Fibroblast of lung (primary cell): ENCODE data around the gene MBNL2.

Experiments
- CTCF ChIP-seq, 2 donors: IDR thresholded peaks in 1 of 2; conservative IDR thresholded peaks in 1 of 2; 1 replicate in 1 of 2; 2 replicates in 1 of 2; pipeline ENCODE4 v1.5.1; 2011 to 2012; ENCODE audit warnings: low read length in 2 of 2, control low read depth in 1 of 2, inconsistent platforms in 1 of 2, low read depth in 1 of 2, mild to moderate bottlenecking in 1 of 2
- EZH2 ChIP-seq: IDR thresholded peaks from 2 replicates; pipeline ENCODE4 v1.5.1; 2012; ENCODE audit warnings: low read length, control low read depth, mild to moderate bottlenecking; ENCODE audit errors: missing control alignments

GRCh38 chr13:97333983-97334382 is 111.8 kb downstream of the MBNL2 start:
- TF ChIP-seq CTCF (conservative IDR thresholded peaks at IDR 0.05 in 1 of 2, IDR thresholded peaks at IDR 0.05 in 1 of 2; ENCODE audit: low read depth in 1 of 2, low read length in 2 of 2) (no peak), EZH2 (no peak)
